HG02571 (cell line): ENCODE data around the gene DLG4.

Experiments
- ATAC-seq: cut with Tn5 transposase; IDR thresholded peaks from one replicate; pipeline ENCODE4 v1.9.1; 2021; ENCODE audit warnings: mild to moderate bottlenecking, moderate library complexity; ENCODE audit not compliant: unreplicated experiment

Gene DLG4

DNA sequence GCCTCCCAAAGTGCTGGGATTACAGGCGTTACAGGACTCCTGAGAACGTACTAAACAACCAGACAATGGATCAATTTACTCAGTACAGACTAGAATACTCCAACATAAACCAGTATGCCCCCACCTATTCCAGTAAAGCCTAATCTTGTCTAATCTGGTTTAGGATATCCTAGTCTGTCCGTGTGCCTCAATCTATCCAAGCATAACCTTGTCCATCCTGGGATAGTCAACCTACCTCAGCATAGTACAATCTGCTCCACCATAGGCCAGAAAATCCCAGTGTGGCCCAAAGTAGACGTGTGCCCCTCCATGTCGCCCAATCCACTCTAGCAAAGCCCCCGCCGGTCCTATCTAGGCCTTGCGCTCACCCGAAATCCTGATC is 14.1 kb upstream of the DLG4 start:
- no peak for ATAC-seq

- no peak for ATAC-seq
These were observed 12.5 kb upstream of the DLG4 start for GRCh38 chr17:7232114-7232513.

GRCh38 chr17:7229504-7229903 is 9.9 kb upstream of the DLG4 start:
- ATAC-seq: no peak

GRCh38 chr17:7228920-7229319 is 9.3 kb upstream of the DLG4 start:
- ATAC-seq: no peak

- ATAC-seq: no peak
These were observed 7.4 kb upstream of the DLG4 start for GRCh38 chr17:7226721-7227710.

DNA sequence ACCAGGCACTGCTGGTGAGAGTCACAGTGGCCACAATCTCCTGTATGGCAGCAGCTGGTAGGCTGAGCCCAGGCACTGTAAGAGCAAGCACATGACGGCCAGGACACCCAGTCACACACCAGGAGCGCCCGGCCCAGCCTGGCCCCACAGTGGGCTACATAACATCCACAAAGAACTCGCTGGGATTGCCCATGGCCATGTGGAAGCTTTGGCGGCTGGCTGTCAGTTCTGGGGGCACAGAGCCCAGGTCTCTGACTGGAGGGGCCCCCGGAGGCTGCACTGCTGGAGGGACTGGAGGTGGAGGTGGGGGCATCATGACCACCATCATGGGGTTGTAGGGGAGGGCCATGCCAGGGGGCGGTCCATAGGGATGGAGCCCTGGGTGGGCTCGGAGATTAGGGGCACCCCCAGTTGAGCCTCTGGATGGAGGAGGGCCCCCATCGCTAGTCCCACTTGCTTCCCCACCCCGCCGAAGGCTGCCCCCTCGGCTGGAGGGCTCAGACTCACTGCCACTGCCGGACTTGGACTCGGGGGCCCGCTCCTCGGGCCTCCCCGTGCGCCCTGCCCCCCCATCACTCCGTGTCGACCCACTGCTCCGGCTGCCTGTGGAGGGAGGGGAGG is 6.2 kb upstream of the DLG4 start:
- ATAC-seq: no peak

DNA sequence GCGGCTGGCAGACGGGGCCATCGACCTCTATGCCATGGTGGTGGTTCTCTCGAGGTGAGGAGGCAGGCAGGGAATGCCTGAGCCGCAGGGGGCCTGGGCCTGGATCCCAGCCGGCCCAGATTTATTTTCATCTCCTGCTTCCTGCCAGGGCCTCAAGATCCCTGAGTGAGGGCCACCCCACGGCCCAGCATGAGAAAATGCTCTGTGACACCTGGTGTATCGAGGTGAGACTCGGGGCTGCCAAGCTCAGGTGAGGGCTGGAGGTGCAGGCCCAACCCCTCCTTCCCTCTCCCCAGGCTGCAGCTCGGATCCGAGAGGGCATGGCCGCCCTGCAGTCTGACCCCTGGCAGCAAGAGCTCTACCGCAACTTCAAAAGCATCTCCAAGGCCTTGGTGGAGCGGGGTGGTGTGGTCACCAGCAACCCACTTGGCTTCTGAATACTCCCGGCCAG is 5.0 kb upstream of the DLG4 start:
- ATAC-seq: no peak

- ATAC-seq: no peak
These were observed 4.5 kb upstream of the DLG4 start for GRCh38 chr17:7224110-7224509.

GRCh38 chr17:7223375-7223774 is 3.7 kb upstream of the DLG4 start:
- no peak for ATAC-seq

- ATAC-seq: no peak
These were observed 3.3 kb upstream of the DLG4 start for GRCh38 chr17:7222972-7223292.

GRCh38 chr17:7222093-7222971 is 2.7 kb upstream of the DLG4 start:
- ATAC-seq: no peak

DNA sequence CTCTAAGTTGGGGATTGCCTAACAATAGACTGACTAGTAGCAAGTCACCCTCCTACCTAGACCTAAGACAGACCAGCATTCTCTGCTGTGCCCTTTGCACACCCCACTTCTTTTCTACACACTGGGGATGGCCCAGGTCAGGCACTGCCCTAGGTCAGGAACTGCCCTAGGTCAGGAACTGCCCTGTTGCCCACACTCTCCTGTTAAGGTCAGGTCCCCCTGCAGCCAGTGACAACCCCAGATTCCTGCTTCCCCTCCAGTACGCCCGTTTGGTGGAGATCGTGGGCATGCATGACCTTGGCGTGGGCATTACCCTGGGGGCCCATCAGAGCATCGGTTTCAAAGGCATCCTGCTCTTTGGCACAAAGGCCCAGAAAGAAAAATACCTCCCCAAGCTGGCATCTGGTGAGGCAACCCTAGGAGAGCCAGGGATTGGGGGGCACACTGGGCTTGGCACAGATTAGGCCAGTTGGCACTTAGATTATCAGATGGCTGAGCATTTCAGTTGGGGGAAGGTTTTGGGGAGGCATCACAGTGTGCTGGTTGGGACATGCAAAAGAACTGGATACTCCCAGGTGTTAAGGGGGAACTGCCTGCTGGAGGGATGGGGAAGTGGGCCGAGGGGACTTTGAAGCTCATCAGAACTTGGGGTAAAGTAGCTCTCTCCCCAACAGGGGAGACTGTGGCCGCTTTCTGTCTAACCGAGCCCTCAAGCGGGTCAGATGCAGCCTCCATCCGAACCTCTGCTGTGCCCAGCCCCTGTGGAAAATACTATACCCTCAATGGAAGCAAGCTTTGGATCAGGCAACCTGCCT is 1.8 kb upstream of the DLG4 start:
- ATAC-seq: no peak

DNA sequence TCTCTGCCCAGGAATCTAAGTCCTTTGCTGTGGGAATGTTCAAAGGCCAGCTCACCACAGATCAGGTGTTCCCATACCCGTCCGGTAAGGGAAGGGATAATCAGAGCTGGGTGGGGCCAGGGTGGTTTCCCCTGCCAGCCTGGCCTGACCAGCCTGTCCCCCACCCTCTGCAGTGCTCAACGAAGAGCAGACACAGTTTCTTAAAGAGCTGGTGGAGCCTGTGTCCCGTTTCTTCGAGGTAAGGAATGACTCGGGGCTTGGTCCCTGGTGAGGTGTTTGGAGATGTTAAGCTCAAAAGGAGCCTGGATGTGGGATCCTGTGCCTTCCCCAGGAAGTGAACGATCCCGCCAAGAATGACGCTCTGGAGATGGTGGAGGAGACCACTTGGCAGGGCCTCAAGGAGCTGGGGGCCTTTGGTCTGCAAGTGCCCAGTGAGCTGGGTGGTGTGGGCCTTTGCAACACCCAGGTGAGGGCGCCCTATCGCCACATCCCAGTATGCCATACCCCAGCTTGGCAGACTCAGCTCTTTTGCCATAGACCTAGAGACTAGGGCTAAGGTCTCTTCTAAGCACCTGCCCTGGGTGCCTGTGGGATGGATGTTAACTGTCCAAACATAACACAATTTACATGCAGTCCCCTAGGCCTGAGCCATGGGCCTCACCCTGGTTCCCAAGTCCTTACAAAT is 1.1 kb upstream of the DLG4 start:
- no peak for ATAC-seq

DNA sequence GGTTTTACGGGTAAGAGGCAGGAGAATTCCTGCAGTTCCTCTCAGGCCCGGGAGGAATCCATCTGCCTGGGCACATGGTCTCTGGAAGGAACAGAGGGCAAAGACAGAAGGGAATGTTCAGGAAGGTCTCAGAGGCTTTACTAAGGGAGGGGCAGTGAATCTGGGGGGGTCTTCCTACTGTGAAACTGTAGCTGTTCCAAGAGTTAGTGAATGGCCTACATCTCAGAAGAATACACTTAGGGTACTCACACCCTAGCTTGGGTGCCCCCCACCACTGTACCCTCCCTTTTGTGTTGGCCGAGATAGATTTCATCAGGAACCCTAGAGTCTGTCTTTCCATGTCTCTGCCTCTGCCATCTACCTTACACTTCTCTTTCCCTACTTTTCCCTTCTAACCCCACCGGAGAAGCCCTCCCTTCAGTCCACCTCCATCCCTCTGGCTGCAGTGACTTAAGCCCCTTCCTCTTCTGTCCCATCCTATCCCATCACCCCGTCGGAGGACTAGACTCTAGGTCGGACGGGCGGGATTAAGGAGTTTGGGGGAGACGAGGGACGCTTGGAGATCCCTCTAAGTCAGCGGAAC is 316 bp downstream of the DLG4 start:
- ATAC-seq: no peak

- ATAC-seq: no peak
These were observed 878 bp downstream of the DLG4 start for GRCh38 chr17:7218758-7219157.

DNA sequence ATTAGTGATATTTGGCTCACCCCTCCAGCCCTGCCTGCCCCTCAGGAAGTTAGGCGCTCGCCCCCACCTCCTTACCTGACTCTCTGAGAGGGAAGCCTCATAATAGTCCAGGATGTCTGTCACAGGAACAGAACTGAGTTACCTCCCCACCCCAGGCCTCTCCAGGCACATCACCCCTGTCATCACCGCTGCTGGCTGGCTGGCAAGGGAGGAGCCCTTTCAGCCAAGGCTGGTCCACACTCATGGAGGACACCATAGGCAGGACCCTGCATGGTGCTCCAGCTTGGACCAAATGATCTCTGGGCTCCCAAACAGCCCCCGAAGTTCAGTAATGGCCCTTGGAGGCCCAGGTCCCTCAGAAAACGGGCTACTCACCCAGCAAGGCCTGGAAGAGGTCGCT is 1.5 kb downstream of the DLG4 start:
- ATAC-seq: no peak

GRCh38 chr17:7217113-7217987 is 2.3 kb downstream of the DLG4 start:
- ATAC-seq: no peak

- ATAC-seq: no peak
These were observed 3.2 kb downstream of the DLG4 start for GRCh38 chr17:7216242-7217112.
